Measurements from ENCODE around the gene GPSM1. TPM values are rescaled to one million over a fixed set of nuclear protein-coding genes. Genes with fewer than 3 reads are reported as not detected.

GPSM1 gene
- 31.7 TPM for total RNA-seq (ENCODE audit: unreplicated experiment)
- long read RNA-seq, partial matches to known transcripts: 4 of 4 reads
- long read RNA-seq, other reads (novel, unspliced or antisense): 0 of 4 reads

GRCh38 chr9:136327304-136327974, at the start of gene GPSM1:
Gene GPSM1 (plus strand): TSS chr9:136327539. CDS start chr9:136327696, 157 bp downstream.
- TF ChIP-seq CTCF (IDR thresholded peaks at IDR 0.05; ENCODE audit: unreplicated experiment): no peak
- DNase-seq (ENCODE audit: low spot score): peak; percentile 45

GRCh38 chr9:136277746-136278145, 49.6 kb upstream of the GPSM1 start:
- no peaks in the 10 kb centered on the region for H3K4me1 Mint-ChIP-seq (ENCODE audit: unreplicated experiment)
- no peak overlapping the region for H3K4me3 Mint-ChIP-seq (ENCODE audit: unreplicated experiment)
- peaks cover 2% of the 10 kb centered on the region for H3K27me3 Mint-ChIP-seq (ENCODE audit: unreplicated experiment)
- H3K9me3 Mint-ChIP-seq (ENCODE audit: unreplicated experiment): no peaks in the 10 kb centered on the region
- no peak for TF ChIP-seq CTCF (IDR thresholded peaks at IDR 0.05; ENCODE audit: unreplicated experiment)
- no peak overlapping the region for H3K27ac Mint-ChIP-seq (ENCODE audit: unreplicated experiment)
- no peaks in the 10 kb centered on the region for H3K36me3 Mint-ChIP-seq (ENCODE audit: low read depth, unreplicated experiment)
- DNase-seq (ENCODE audit: low spot score): no peak

More at GRCh38 chr9:136327304-136327974, at the start of gene GPSM1:
- Mint-ChIP-seq H3K27me3 (ENCODE audit: unreplicated experiment) (peaks cover 9% of the 10 kb centered on the region), H3K4me1 (ENCODE audit: unreplicated experiment) (peaks cover 4% of the 10 kb centered on the region), H3K4me3 (ENCODE audit: unreplicated experiment) (no peak within 1 kb of the TSS), H3K9me3 (ENCODE audit: unreplicated experiment) (no peaks in the 10 kb centered on the region), H3K36me3 (ENCODE audit: low read depth, unreplicated experiment) (no peaks in the 10 kb centered on the region), H3K27ac (ENCODE audit: unreplicated experiment) (no peak within 1 kb of the TSS)

- H3K4me3 Mint-ChIP-seq (ENCODE audit: unreplicated experiment): no peak overlapping the region
- no peaks in the 10 kb centered on the region for H3K9me3 Mint-ChIP-seq (ENCODE audit: unreplicated experiment)
- DNase-seq (ENCODE audit: low spot score): no peak
- no peaks in the 10 kb centered on the region for H3K4me1 Mint-ChIP-seq (ENCODE audit: unreplicated experiment)
- no peak for TF ChIP-seq CTCF (IDR thresholded peaks at IDR 0.05; ENCODE audit: unreplicated experiment)
- H3K27ac Mint-ChIP-seq (ENCODE audit: unreplicated experiment): no peak overlapping the region
- no peaks in the 10 kb centered on the region for H3K36me3 Mint-ChIP-seq (ENCODE audit: low read depth, unreplicated experiment)
- peaks cover 2% of the 10 kb centered on the region for H3K27me3 Mint-ChIP-seq (ENCODE audit: unreplicated experiment)
Measured at GRCh38 chr9:136278221-136278620, 49.1 kb upstream of the GPSM1 start.

GRCh38 chr9:136278894-136279293, 48.4 kb upstream of the GPSM1 start:
- Mint-ChIP-seq H3K36me3 (ENCODE audit: low read depth, unreplicated experiment) (no peaks in the 10 kb centered on the region), H3K27ac (ENCODE audit: unreplicated experiment) (no peak overlapping the region)

More at GRCh38 chr9:136278894-136279293, 48.4 kb upstream of the GPSM1 start:
- no peak for TF ChIP-seq CTCF (IDR thresholded peaks at IDR 0.05; ENCODE audit: unreplicated experiment)
- Mint-ChIP-seq H3K9me3 (ENCODE audit: unreplicated experiment) (no peaks in the 10 kb centered on the region), H3K4me1 (ENCODE audit: unreplicated experiment) (no peaks in the 10 kb centered on the region), H3K27me3 (ENCODE audit: unreplicated experiment) (peaks cover 2% of the 10 kb centered on the region), H3K4me3 (ENCODE audit: unreplicated experiment) (no peak overlapping the region)
- no peak for DNase-seq (ENCODE audit: low spot score)
